ENCODE data around the gene C6orf132. TPM values are rescaled to one million over a fixed set of nuclear protein-coding genes. Genes with fewer than 3 reads are reported as not detected.
A peak's percentile ranks its signal among the peaks of the same experiment; 100 is the strongest.
"Not testable (repeated sequence)": the region's sequence is repeated elsewhere in the genome, so short reads cannot be mapped to it uniquely, and the experiment has no call there.

Gene C6orf132
- 1.9 TPM for total RNA-seq
- long read RNA-seq, partial matches to known transcripts: 0 of 2 reads
- long read RNA-seq, other reads (novel, unspliced or antisense): 1 of 2 reads

DNA sequence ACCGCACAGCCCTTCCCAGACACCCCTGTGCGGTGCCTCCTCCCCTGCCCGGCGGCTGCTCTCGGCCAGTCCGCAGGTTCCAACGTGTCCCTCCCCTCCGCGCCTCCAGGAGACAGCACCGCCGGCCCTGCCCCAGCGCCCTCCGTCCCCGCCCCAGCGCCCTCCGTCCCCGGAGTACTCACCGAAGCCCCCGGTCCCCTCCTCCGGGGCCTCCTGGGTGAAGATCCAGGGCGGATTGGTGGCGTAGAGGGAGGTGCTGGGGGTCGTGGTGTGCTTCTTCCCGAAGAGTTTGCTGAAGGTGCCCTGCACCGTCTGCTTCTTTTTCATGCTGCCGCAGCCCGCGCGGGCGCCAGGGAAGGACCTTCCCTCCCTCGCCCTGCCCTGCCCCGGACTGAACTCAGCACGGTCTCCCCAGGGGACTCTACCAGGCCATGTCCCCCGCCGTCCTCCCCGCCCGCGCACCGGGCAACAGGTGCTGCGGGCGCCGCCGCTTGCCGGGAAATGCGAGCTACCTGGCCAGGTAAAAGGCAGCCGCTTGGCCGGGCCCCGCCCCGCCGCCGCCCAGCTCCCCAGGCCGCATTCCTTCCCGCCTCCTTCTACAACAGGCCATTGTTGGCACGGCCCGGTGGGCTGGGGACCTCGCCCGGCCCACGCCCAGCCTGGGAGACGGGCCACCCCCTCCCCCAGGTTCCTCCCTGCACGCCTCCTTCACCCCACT is at the start of gene C6orf132:
C6orf132 (minus strand) TSS at position 503 of the 718 bp plus-strand sequence; CDS start at position 327, 176 bp downstream.
- DNase-seq: peak; percentile 49
- peak; percentile 80 for ATAC-seq (ENCODE audit: poor library complexity)
- intact Hi-C loops (cut with DNase I): no loop called here

- intact Hi-C loops (cut with DNase I): no loop called here
- no peak for ATAC-seq (ENCODE audit: poor library complexity)
- no peak for DNase-seq
Measured at GRCh38 chr6:42190554-42191183, 48.2 kb upstream of the C6orf132 start.

DNA sequence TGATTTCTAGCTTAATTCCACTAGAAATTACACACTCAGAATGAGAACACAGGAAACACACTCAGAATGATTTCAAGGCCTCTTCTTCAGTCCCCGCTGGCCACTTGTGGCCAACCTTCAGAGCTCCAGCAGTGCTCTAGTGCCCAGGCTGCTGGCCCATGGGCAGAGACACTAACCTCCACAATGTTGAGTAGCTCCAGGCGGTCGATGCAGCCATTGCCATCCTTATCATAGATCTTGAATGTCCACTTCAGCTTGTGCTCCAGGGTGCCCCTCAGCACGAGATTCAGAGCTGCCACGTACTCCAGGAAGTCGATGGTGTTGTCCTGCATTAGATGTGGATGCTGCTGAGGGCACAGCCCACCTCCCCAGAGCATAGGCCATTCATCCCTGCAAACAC is 46.0 kb upstream of the C6orf132 start:
- intact Hi-C loops (cut with DNase I): no loop called here
- DNase-seq (no peak), ATAC-seq (ENCODE audit: poor library complexity) (no peak)

GRCh38 chr6:42185597-42185996 is 43.2 kb upstream of the C6orf132 start:
- intact Hi-C loops (cut with DNase I): no loop called here
- DNase-seq (no peak), ATAC-seq (ENCODE audit: poor library complexity) (no peak)

DNA sequence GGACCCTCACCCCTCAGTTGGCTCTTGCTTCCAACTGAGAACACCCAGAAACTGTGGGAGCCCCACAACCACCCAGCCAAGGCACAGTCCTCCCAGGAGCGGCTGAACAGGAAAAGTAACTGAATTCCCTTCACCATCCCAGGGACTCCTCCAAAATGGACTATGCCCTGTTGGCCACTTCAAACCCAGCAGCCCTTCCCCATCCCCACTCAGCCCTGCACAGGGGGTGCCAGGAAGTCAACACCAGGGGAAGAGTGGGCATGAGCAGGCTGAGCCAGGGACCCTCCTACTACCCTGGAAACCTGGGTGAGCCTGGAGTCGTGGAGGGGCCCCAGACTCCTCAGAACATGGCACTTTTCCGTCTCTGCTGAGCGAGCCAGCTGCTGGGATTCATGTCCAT is 42.1 kb upstream of the C6orf132 start:
- ATAC-seq (ENCODE audit: poor library complexity): no peak
- DNase-seq: no peak
- intact Hi-C loops (cut with DNase I): no loop called here

GRCh38 chr6:42182101-42182500 is 39.7 kb upstream of the C6orf132 start:
- intact Hi-C loops (cut with DNase I): no loop called here
- DNase-seq (no peak), ATAC-seq (ENCODE audit: poor library complexity) (no peak)

DNA sequence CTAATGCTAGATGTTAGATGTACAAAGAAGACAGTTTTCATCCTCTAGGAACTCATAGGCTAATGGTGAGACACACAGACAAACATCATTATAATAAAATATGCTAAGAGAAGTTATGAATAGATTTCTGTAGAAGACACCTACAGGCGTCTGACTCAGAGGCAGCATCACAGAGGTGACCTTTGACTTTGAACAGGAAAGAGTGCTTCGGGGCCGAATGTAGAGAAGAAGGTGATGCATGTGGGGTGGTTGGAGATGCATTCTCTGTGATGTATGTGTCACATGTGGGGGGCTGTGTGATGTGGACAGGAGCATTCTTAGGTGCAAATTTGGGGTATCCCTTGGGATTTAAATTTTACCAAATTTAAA is 37.5 kb upstream of the C6orf132 start:
- no peak for DNase-seq
- intact Hi-C loops (cut with DNase I): no loop called here
- ATAC-seq (ENCODE audit: poor library complexity): no peak

DNA sequence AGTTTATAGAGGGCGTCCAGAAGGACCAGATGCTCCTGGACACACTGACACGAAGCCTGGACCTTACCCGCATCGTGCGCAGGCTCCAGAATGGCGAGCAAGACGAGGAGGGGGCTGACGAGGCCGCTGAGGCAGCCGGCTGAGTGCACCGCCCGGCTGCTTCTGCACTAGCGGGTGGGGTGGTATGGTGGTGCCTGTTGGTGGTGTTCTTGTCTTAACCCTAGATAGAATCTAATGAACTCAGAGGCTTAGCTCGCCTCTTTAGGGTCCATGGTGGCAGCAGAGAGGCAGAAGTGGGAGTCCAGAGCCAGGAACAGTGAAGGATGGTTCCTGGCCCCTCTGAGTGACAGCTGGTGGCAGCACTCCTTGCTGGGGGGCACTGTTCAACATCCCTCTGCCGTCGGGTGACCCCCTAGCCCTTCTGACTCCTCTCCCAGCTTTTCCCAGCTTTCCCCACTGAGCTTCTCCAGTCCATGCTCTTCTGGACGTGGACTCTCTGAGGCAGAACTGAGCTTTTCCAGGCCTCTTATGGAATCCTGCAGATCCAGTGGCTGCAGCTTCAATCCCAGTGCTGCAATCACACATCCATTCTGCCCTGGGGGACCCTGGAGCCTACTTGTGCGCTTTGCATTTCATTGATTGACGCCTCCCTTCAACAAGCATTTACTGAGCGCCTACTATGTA is 37.0 kb upstream of the C6orf132 start:
- DNase-seq (no peak), ATAC-seq (ENCODE audit: poor library complexity) (no peak)
- intact Hi-C loops (cut with DNase I): no loop called here

DNA sequence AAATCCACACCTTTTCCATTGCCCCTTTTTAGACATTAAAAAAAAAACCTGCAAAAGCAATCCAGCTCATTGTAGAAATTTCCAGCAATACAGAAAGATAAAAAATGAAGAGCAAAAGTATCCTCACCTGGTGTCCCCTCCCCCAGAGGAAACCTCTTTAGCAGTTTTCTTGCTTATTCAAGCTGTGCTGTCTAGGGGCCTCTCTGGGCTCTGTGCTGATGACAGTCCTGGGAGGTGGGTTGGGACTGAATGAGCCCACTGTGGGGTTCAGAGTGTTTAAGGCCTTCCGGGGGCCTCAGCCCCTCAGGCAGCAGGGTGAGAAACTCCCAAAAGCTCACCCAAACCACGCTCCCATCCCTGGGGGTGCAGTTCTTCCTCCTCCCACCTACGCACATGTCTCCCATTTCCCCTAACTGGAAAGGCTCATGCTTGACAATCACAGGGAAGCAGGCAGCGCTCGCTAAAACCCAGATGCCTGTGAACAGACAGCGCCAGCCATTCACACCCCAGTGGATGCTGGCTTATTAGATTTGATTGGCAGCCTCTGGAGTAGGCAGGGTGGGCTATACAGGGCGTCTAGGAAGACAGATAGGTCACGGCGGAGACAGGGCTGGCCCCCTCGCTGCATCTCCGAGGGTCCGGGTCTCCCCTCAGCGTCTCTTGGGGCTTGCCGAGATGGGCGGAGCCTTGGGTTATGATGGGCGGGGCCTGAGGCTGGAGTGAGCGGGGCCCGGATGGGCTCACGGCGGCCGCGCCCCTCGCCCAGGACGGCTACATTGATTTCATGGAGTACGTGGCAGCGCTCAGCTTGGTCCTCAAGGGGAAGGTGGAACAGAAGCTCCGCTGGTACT is 35.3 kb upstream of the C6orf132 start:
- DNase-seq (no peak), ATAC-seq (ENCODE audit: poor library complexity) (no peak)
- intact Hi-C loops (cut with DNase I): no loop called here

DNA sequence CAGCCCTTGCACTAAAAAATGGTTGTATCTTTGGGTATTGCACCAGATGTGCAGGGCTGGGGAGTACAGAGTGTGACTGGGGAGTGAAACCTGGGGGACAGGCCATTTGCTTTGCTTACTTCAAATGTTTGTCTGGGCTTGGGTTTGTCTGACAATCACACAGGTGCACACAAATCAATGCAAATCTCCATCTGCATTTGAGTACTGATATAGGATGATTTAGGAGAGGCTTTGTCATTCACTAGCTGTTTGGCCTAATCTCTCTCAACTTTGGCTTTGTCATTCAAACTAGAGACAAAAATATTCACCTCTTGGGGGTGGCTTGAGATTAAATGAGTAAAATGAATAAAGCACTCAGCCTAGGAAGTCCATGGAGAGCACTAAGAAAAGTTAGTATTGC is 34.6 kb upstream of the C6orf132 start:
- intact Hi-C loops (cut with DNase I): no loop called here
- DNase-seq (no peak), ATAC-seq (ENCODE audit: poor library complexity) (no peak)

DNA sequence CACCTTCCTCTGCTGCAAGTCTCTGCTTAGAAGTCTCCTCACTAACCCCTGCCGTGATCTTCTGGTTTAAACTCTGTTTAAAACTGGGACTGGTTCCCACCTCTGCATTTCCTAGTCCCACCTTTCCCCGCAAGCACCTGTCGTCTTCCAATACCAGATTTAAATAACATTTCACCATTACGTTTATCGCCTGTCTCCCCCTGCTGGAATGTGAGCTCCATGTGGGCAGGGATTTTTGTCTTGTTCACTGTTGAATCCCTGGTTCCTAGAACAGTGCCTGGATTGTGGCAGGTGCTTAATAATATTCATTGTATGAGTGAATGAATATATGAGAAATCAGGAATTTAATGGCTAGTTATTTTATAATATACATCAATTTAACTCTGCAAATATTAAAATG is 33.4 kb upstream of the C6orf132 start:
- DNase-seq (no peak), ATAC-seq (ENCODE audit: poor library complexity) (no peak)
- intact Hi-C loops (cut with DNase I): no loop called here

DNA sequence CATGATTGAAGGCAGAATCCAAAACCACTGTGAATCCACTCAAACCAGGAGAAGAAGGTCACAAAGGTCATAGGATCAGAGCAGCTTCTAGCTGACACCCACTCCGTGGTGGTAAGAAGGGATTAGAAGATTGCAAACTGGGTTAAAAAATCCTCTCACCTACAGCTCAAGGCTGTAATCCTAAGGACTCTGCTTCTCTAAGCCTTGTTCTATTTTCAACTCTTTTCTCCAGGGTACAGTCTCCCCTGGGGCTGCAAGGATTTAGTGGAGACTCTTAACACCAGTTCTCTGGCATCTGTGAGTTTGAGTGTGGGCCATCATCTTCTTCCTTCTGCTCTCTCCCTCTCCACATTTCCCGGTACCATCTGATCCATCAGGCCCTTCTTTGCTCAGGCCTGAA is 30.7 kb upstream of the C6orf132 start, which contains the start of gene GUCA1A:
GUCA1A (plus strand) TSS at position 264 of the 400 bp plus-strand sequence. CDS start 250 bp downstream, outside the sequence.
- intact Hi-C loops (cut with DNase I): no loop called here
- DNase-seq: no peak
- ATAC-seq (ENCODE audit: poor library complexity): no peak

DNA sequence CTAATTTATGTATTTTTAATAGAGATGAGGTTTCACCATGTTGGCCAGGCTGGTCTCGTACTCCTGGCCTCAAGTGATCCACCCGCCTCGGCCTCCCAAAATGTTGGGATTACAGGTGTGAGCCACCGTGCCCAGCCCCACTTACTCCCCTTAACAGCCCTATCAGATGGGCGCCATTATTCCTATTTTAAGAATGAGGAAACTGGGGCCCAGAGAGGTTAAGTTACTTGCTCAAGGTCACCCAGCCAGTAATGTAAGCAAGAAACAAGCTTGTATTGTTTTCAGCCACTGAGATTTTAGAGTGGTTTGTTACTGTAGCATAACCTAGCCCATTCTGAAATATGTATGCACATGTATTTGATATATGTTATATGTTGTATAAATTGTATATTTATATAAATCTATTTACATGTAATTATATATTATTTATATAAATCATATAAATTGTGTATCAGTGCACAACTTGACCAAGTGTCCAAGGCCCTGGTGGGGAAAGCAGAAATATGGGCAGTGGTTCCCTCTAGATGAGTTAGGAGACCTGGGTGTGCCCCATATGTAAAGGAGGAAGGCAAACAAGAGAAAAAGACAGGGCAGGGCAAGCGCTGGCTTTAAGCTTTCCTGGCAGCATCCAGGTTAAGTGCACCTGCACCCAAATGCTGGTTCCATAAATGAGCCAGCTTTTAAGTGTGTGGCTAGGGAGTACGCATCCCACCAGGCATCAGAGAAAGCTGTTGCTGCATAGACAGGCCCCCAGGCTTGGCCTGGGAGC is 29.6 kb upstream of the C6orf132 start:
- ATAC-seq (ENCODE audit: poor library complexity) (no peak), DNase-seq (no peak)
- intact Hi-C loops (cut with DNase I): no loop called here

DNA sequence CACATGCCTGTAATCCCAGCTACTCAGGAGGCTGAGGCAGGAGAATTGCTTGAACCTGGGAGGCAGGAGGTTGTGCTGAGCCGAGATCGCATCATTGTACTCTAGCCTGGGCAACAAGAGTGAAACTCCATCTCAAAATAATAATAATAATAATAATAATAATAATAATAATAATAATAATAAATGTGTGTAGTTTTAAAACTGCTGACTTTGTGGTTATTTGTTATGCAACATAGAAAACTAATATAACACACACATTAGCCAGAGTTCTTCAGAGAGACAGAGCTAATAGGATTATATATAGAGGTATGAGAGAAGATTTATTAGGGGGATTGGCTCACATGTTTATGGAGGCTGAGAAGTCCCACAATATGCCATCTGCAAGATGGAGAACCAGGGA is 27.4 kb upstream of the C6orf132 start:
- not testable (repeated sequence) for DNase-seq; ATAC-seq (ENCODE audit: poor library complexity)
- intact Hi-C loops (cut with DNase I): loop anchor here (10.0 kb wide), 1 partner anchor 395 kb away; the partner anchor contains the start of gene FRS3

GRCh38 chr6:42168650-42169049 is 26.2 kb upstream of the C6orf132 start:
- DNase-seq: no peak
- intact Hi-C loops (cut with DNase I): loop anchor here (10.0 kb wide), 1 partner anchor 394 kb away; the partner anchor contains the start of gene FRS3
- ATAC-seq (ENCODE audit: poor library complexity): no peak

GRCh38 chr6:42166444-42167141 is 24.2 kb upstream of the C6orf132 start:
- intact Hi-C loops (cut with DNase I): loop anchor here (10.0 kb wide), 1 partner anchor 392 kb away; the partner anchor contains the start of gene FRS3
- DNase-seq: peak; percentile 50
- peak; percentile 90 for ATAC-seq (ENCODE audit: poor library complexity)

- intact Hi-C loops (cut with DNase I): loop anchor here (2.0 to 10.0 kb wide), 2 partner anchors 90 to 390 kb away; partner anchors contain the start of gene FRS3
- ATAC-seq (ENCODE audit: poor library complexity) (no peak), DNase-seq (no peak)
Measured at GRCh38 chr6:42165016-42165415, 22.6 kb upstream of the C6orf132 start.
